ENCODE measurements around the gene SIRT5.

Gene SIRT5

GRCh38 chr6:13604546-13605416, 30.4 kb downstream of the SIRT5 start:
- peaks cover 9% of the 10 kb centered on the region for H3K36me3 Mint-ChIP-seq (ENCODE audit: insufficient read depth)
- no peaks in the 10 kb centered on the region for H3K4me1 Mint-ChIP-seq
- H3K27ac Mint-ChIP-seq (ENCODE audit: low read depth), result no peak overlapping the region
- ATAC-seq (replicated peaks; ENCODE audit: extremely low read depth, poor library complexity, severe bottlenecking) (no peak), DNase-seq (ENCODE audit: low spot score in 2 of 2) (no peak)
- no peaks in the 10 kb centered on the region for H3K9me3 Mint-ChIP-seq
- H3K4me3 Mint-ChIP-seq, result no peak overlapping the region
- no peaks in the 10 kb centered on the region for H3K27me3 Mint-ChIP-seq

GRCh38 chr6:13605634-13606033, 31.2 kb downstream of the SIRT5 start:
- DNase-seq (ENCODE audit: low spot score in 2 of 2) (no peak), ATAC-seq (replicated peaks; ENCODE audit: extremely low read depth, poor library complexity, severe bottlenecking) (no peak)
- peaks cover 9% of the 10 kb centered on the region for H3K36me3 Mint-ChIP-seq (ENCODE audit: insufficient read depth)
- H3K9me3 Mint-ChIP-seq, result no peaks in the 10 kb centered on the region
- H3K4me1 Mint-ChIP-seq, result no peaks in the 10 kb centered on the region
- no peak overlapping the region for H3K4me3 Mint-ChIP-seq
- no peak overlapping the region for H3K27ac Mint-ChIP-seq (ENCODE audit: low read depth)
- no peaks in the 10 kb centered on the region for H3K27me3 Mint-ChIP-seq

DNA sequence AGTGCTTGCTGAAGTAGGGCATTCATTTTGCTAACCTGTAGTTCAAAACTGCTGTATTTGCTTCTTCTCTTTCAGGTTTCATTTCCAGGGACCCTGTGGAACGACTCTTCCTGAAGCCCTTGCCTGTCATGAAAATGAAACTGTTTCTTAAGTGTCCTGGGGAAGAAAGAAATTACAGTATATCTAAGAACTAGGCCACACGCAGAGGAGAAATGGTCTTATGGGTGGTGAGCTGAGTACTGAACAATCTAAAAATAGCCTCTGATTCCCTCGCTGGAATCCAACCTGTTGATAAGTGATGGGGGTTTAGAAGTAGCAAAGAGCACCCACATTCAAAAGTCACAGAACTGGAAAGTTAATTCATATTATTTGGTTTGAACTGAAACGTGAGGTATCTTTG, 37.3 kb downstream of the SIRT5 start:
- H3K9me3 Mint-ChIP-seq, result no peaks in the 10 kb centered on the region
- no peaks in the 10 kb centered on the region for H3K27me3 Mint-ChIP-seq
- DNase-seq (ENCODE audit: low spot score in 2 of 2), result no peak
- ATAC-seq (replicated peaks; ENCODE audit: extremely low read depth, poor library complexity, severe bottlenecking), result no peak
- peaks cover 24% of the 10 kb centered on the region for H3K4me1 Mint-ChIP-seq
- H3K27ac Mint-ChIP-seq (ENCODE audit: low read depth), result no peak overlapping the region
- H3K4me3 Mint-ChIP-seq, result no peak overlapping the region
- H3K36me3 Mint-ChIP-seq (ENCODE audit: insufficient read depth), result peaks cover 17% of the 10 kb centered on the region

- no peak overlapping the region for H3K27ac Mint-ChIP-seq (ENCODE audit: low read depth)
- no peak overlapping the region for H3K4me3 Mint-ChIP-seq
- no peaks in the 10 kb centered on the region for H3K27me3 Mint-ChIP-seq
- H3K4me1 Mint-ChIP-seq, result peaks cover 34% of the 10 kb centered on the region
- ATAC-seq (replicated peaks; ENCODE audit: extremely low read depth, poor library complexity, severe bottlenecking) (no peak), DNase-seq (ENCODE audit: low spot score in 2 of 2) (no peak)
- H3K9me3 Mint-ChIP-seq, result no peaks in the 10 kb centered on the region
- H3K36me3 Mint-ChIP-seq (ENCODE audit: insufficient read depth), result peaks cover 27% of the 10 kb centered on the region
These were observed 38.7 kb downstream of the SIRT5 start for GRCh38 chr6:13613029-13613594.

- H3K9me3 Mint-ChIP-seq, result no peaks in the 10 kb centered on the region
- H3K4me3 Mint-ChIP-seq, result peak overlapping the region; percentile 94
- no peak for DNase-seq (ENCODE audit: low spot score in 2 of 2)
- H3K4me1 Mint-ChIP-seq, result peaks cover 34% of the 10 kb centered on the region
- no peaks in the 10 kb centered on the region for H3K27me3 Mint-ChIP-seq
- ATAC-seq (replicated peaks; ENCODE audit: extremely low read depth, poor library complexity, severe bottlenecking), result peak; percentile 19
- peak overlapping the region; percentile 96 for H3K27ac Mint-ChIP-seq (ENCODE audit: low read depth)
- peaks cover 36% of the 10 kb centered on the region for H3K36me3 Mint-ChIP-seq (ENCODE audit: insufficient read depth)
These were observed 39.9 kb downstream of the SIRT5 start for GRCh38 chr6:13614126-13614925.

- H3K36me3 Mint-ChIP-seq (ENCODE audit: insufficient read depth), result peaks cover 44% of the 10 kb centered on the region
- no peaks in the 10 kb centered on the region for H3K27me3 Mint-ChIP-seq
- H3K27ac Mint-ChIP-seq (ENCODE audit: low read depth), result peak within 1 kb of the TSS; percentile 96
These were observed 40.8 kb downstream of the SIRT5 start, which contains the start of gene NOL7 for GRCh38 chr6:13614926-13615791. Gene NOL7 (plus strand): TSS chr6:13615335. CDS start chr6:13615359, 24 bp downstream.

GRCh38 chr6:13615792-13616120, 41.4 kb downstream of the SIRT5 start:
- Mint-ChIP-seq H3K9me3 (no peaks in the 10 kb centered on the region), H3K27ac (ENCODE audit: low read depth) (peak overlapping the region; percentile 96), H3K4me1 (peaks cover 34% of the 10 kb centered on the region), H3K36me3 (ENCODE audit: insufficient read depth) (peaks cover 44% of the 10 kb centered on the region), H3K27me3 (no peaks in the 10 kb centered on the region), H3K4me3 (peak overlapping the region; percentile 94)
- DNase-seq (ENCODE audit: low spot score in 2 of 2) (no peak), ATAC-seq (replicated peaks; ENCODE audit: extremely low read depth, poor library complexity, severe bottlenecking) (peak; percentile 17)

More at GRCh38 chr6:13614926-13615791, 40.8 kb downstream of the SIRT5 start, which contains the start of gene NOL7:
- DNase-seq (ENCODE audit: low spot score in 2 of 2), result peak; percentile 98 to 100
- peak; percentile 91 for ATAC-seq (replicated peaks; ENCODE audit: extremely low read depth, poor library complexity, severe bottlenecking)
- H3K9me3 Mint-ChIP-seq, result no peaks in the 10 kb centered on the region
- H3K4me3 Mint-ChIP-seq, result peak within 1 kb of the TSS; percentile 94
- H3K4me1 Mint-ChIP-seq, result peaks cover 34% of the 10 kb centered on the region

DNA sequence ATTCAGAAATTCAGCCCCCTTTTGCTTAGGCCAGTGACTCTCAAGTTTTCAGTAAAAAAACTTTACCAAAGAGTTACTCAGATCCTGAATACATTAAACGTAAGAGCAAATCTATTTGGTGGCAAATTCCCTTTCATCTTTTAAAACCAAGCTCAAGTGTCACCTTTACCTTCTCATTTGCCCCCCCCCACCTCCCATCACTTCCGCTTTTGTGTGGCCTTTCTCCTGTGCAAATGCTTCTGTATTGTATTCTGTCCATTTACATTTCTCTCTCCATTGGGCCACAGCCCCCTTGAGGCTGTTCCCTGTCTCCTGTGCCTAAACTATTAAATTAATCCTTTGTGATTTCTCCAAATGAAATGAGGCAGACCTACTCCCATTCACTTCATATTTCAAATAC, 42.7 kb downstream of the SIRT5 start:
- H3K4me3 Mint-ChIP-seq, result peak overlapping the region; percentile 94

DNA sequence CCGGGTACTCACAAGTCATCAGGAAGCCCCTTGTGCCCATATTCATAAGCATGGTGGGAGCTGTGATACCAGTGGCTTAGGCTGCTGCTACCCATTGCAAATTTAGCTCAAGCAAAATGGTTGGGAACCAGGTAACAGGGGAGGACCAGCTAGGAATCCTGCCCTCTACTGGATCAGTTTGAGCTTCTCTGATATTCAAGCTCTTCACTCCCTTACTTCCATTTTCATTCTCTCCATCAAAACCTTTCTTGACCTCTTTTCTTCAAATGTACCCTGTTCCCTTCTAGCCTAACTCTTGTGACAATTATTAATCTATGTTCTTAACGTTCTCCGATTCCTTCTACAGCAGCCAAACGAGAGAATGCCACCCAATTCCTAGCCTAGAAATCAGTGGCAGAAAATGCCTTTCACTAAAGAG, 50.5 kb downstream of the SIRT5 start:
- H3K27ac Mint-ChIP-seq (ENCODE audit: low read depth), result peak overlapping the region; percentile 13
- peaks cover 16% of the 10 kb centered on the region for H3K4me1 Mint-ChIP-seq
- DNase-seq (ENCODE audit: low spot score in 2 of 2), result no peak
- no peak for ATAC-seq (replicated peaks; ENCODE audit: extremely low read depth, poor library complexity, severe bottlenecking)
- H3K27me3 Mint-ChIP-seq, result no peaks in the 10 kb centered on the region
- H3K9me3 Mint-ChIP-seq, result no peaks in the 10 kb centered on the region
- peaks cover 53% of the 10 kb centered on the region for H3K36me3 Mint-ChIP-seq (ENCODE audit: insufficient read depth)
- H3K4me3 Mint-ChIP-seq, result no peak overlapping the region

More for the DNA sequence above, 42.7 kb downstream of the SIRT5 start:
- Mint-ChIP-seq H3K27me3 (no peaks in the 10 kb centered on the region), H3K36me3 (ENCODE audit: insufficient read depth) (peaks cover 53% of the 10 kb centered on the region), H3K4me1 (peaks cover 34% of the 10 kb centered on the region), H3K27ac (ENCODE audit: low read depth) (peak overlapping the region; percentile 96), H3K9me3 (no peaks in the 10 kb centered on the region)
- no peak for DNase-seq (ENCODE audit: low spot score in 2 of 2)
- no peak for ATAC-seq (replicated peaks; ENCODE audit: extremely low read depth, poor library complexity, severe bottlenecking)

DNA sequence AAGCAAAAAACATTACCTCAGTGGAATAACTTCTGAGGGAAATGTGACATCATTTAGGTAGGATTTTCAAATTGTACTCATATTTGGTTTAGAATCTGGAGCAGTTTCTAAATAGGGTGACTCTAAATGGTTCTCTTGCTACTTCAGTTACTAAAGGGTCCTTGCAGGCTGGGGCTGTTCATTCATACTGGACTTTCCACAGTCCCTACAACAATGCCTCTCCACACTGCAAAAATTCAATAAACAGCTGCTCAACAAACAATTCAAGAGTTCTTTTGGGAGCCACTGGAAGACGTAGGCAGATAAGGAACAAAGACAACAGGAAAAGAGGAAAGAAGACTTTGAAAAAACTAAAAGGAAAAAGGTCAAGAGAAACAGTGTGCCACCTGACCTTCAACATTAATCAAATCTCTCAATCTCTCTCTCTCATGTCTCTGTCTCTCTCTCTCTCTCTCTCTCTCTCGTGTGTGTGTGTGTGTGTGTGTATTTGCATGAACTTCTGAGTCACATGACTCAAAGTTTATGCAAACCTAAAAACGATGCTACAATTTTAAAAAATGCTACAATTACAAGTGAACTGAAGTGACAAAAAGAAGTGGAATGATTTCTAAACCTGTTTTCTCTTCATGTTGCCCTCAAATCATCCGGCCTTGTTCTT, 55.2 kb downstream of the SIRT5 start:
- Mint-ChIP-seq H3K36me3 (ENCODE audit: insufficient read depth) (peaks cover 47% of the 10 kb centered on the region), H3K4me3 (no peak overlapping the region), H3K9me3 (no peaks in the 10 kb centered on the region), H3K27me3 (no peaks in the 10 kb centered on the region), H3K27ac (ENCODE audit: low read depth) (peak overlapping the region; percentile 8), H3K4me1 (peaks cover 12% of the 10 kb centered on the region)
- ATAC-seq (replicated peaks; ENCODE audit: extremely low read depth, poor library complexity, severe bottlenecking), result no peak
- DNase-seq (ENCODE audit: low spot score in 2 of 2), result no peak

GRCh38 chr6:13630499-13630898, 56.1 kb downstream of the SIRT5 start:
- no peak for DNase-seq (ENCODE audit: low spot score in 2 of 2)
- no peaks in the 10 kb centered on the region for H3K9me3 Mint-ChIP-seq
- no peak overlapping the region for H3K27ac Mint-ChIP-seq (ENCODE audit: low read depth)
- H3K4me1 Mint-ChIP-seq, result peaks cover 12% of the 10 kb centered on the region
- H3K36me3 Mint-ChIP-seq (ENCODE audit: insufficient read depth), result peaks cover 45% of the 10 kb centered on the region
- no peaks in the 10 kb centered on the region for H3K27me3 Mint-ChIP-seq
- no peak for ATAC-seq (replicated peaks; ENCODE audit: extremely low read depth, poor library complexity, severe bottlenecking)
- no peak overlapping the region for H3K4me3 Mint-ChIP-seq
